ENCODE measurements around the gene ZNHIT2.

ZNHIT2 gene

GRCh38 chr11:65085446-65085845 is 32.1 kb downstream of the ZNHIT2 start:
- no peak for DNase-seq
- WGBS (ENCODE audit: extremely low coverage, insufficient coverage, insufficient read length): no CpG with 5 or more reads among the region's 4 CpGs

GRCh38 chr11:65084598-65085375 is 32.7 kb downstream of the ZNHIT2 start:
- Histone ChIP-seq H3K14ac (ENCODE audit: low read length) (peak overlapping the region; percentile 92), H3K79me2 (ENCODE audit: control insufficient read depth, insufficient read depth, low read length, poor library complexity) (peaks cover 12% of the 10 kb centered on the region), H3K18ac (ENCODE audit: low read length) (peak overlapping the region; percentile 94), H3K23ac (ENCODE audit: low read length) (no peak overlapping the region), H2AK5ac (ENCODE audit: low read length) (peak overlapping the region; percentile 100), H4K91ac (ENCODE audit: low read depth, low read length) (peak overlapping the region; percentile 87), H4K12ac (ENCODE audit: low read depth, low read length) (peak overlapping the region; percentile 95), H3K27ac (ENCODE audit: low read depth, low read length) (peak overlapping the region; percentile 88), H3K4me2 (ENCODE audit: low read length) (peak overlapping the region; percentile 71), H3K79me1 (ENCODE audit: low read length) (peaks cover 9% of the 10 kb centered on the region), H2AFZ (ENCODE audit: insufficient read depth, low read length, poor library complexity) (peak overlapping the region; percentile 56), H2BK12ac (ENCODE audit: low read length) (peak overlapping the region; percentile 30), H3K9me3 (ENCODE audit: insufficient read depth, low read depth, low read length) (no peaks in the 10 kb centered on the region), H3K36me3 (ENCODE audit: control insufficient read depth in 1 of 2, insufficient read depth in 2 of 2, low read length in 2 of 2) (peaks cover 36 to 59% of the 10 kb centered on the region in 2 experiments), H2BK120ac (ENCODE audit: insufficient read depth, low read length, poor library complexity) (peak overlapping the region; percentile 18), H3K4me3 (ENCODE audit: low read depth, low read length) (peak overlapping the region; percentile 97), H3K4me1 (ENCODE audit: control insufficient read depth in 1 of 2, insufficient read depth in 2 of 2, low read length in 2 of 2) (peaks cover 10 to 11% of the 10 kb centered on the region in 2 experiments), H3K4ac (ENCODE audit: low read depth, low read length) (peak overlapping the region; percentile 98), H3K9ac (ENCODE audit: low read length) (peak overlapping the region; percentile 82), H3K27me3 (ENCODE audit: insufficient read depth, low read length) (no peaks in the 10 kb centered on the region), H2BK5ac (ENCODE audit: low read depth, low read length, poor library complexity) (peak overlapping the region; percentile 81), H4K8ac (ENCODE audit: low read depth, low read length) (peak overlapping the region; percentile 95)
- WGBS (ENCODE audit: extremely low coverage, insufficient coverage, insufficient read length): no CpG with 5 or more reads among the region's 23 CpGs
- DNase-seq: no peak

More at GRCh38 chr11:65085446-65085845, 32.1 kb downstream of the ZNHIT2 start:
- Histone ChIP-seq H3K4ac (ENCODE audit: low read depth, low read length) (no peak overlapping the region), H2BK5ac (ENCODE audit: low read depth, low read length, poor library complexity) (no peak overlapping the region), H3K18ac (ENCODE audit: low read length) (no peak overlapping the region), H3K27me3 (ENCODE audit: insufficient read depth, low read length) (no peaks in the 10 kb centered on the region), H3K9ac (ENCODE audit: low read length) (no peak overlapping the region), H2AK5ac (ENCODE audit: low read length) (no peak overlapping the region), H4K91ac (ENCODE audit: low read depth, low read length) (no peak overlapping the region), H3K14ac (ENCODE audit: low read length) (no peak overlapping the region), H4K12ac (ENCODE audit: low read depth, low read length) (no peak overlapping the region), H3K79me1 (ENCODE audit: low read length) (peaks cover 9% of the 10 kb centered on the region), H2BK120ac (ENCODE audit: insufficient read depth, low read length, poor library complexity) (no peak overlapping the region), H3K79me2 (ENCODE audit: control insufficient read depth, insufficient read depth, low read length, poor library complexity) (peaks cover 12% of the 10 kb centered on the region), H2BK12ac (ENCODE audit: low read length) (no peak overlapping the region), H2AFZ (ENCODE audit: insufficient read depth, low read length, poor library complexity) (no peak overlapping the region), H3K4me2 (ENCODE audit: low read length) (peak overlapping the region; percentile 9), H3K9me3 (ENCODE audit: insufficient read depth, low read depth, low read length) (no peaks in the 10 kb centered on the region), H3K4me1 (ENCODE audit: control insufficient read depth in 1 of 2, insufficient read depth in 2 of 2, low read length in 2 of 2) (peaks cover 10 to 11% of the 10 kb centered on the region in 2 experiments), H4K8ac (ENCODE audit: low read depth, low read length) (no peak overlapping the region), H3K23ac (ENCODE audit: low read length) (no peak overlapping the region), H3K27ac (ENCODE audit: low read depth, low read length) (no peak overlapping the region), H3K4me3 (ENCODE audit: low read depth, low read length) (no peak overlapping the region), H3K36me3 (ENCODE audit: control insufficient read depth in 1 of 2, insufficient read depth in 2 of 2, low read length in 2 of 2) (peaks cover 31 to 55% of the 10 kb centered on the region in 2 experiments)

DNA sequence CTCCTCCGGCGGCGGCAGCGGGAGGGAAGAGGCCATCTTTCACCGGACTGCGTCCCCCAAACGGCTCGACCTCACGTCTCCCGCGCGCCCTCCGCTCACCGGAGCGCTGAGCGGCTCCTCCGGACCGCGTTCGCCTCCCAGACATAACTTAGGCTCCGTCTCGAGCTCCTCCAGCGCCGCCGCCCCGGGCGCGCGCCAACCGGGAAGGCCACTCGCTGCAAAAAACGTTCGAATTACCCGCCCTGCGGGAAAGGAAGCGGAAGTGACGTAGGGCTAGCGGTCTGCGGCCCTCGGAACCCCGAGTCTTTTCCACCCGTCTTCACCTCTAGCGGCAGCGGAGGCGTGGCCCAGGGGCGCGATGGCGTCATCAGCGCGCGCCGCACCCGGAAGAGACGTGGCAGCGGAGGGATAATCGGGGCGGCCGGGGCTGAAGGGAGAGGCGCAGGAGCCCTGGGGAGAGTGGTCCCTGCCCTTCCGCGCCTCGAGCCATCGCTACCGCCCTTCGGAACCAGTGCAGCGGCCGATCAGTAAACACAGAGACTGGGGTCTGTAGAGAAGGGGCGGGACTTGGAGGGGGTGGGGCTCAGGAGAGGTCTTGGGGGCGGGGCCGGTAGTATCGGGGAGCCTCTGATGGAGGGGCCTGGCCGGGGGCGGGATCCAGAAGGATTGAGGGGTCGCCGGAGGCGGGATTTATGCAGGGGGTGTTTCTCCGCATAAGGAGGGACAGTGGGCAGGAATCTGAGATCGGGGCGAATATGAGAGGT is 33.5 kb downstream of the ZNHIT2 start, which contains the start of the genes CDCA5 and ZFPL1:
TSS of gene CDCA5 (minus strand) at position 207 of the 764 bp plus-strand sequence. CDS start at position 145, 62 bp downstream.
TSS of gene ZFPL1 (plus strand) at position 389 of the 764 bp plus-strand sequence. CDS start 477 bp downstream, outside the sequence.
- Histone ChIP-seq H3K36me3 (ENCODE audit: control insufficient read depth in 1 of 2, insufficient read depth in 2 of 2, low read length in 2 of 2) (peaks cover 42 to 58% of the 10 kb centered on the region in 2 experiments), H3K18ac (ENCODE audit: low read length) (peak within 1 kb of the TSS; percentile 94), H3K9me3 (ENCODE audit: insufficient read depth, low read depth, low read length) (no peaks in the 10 kb centered on the region), H3K23ac (ENCODE audit: low read length) (no peak within 1 kb of the TSS), H2BK120ac (ENCODE audit: insufficient read depth, low read length, poor library complexity) (peak within 1 kb of the TSS; percentile 63), H3K9ac (ENCODE audit: low read length) (peak within 1 kb of the TSS; percentile 82), H3K27me3 (ENCODE audit: insufficient read depth, low read length) (no peaks in the 10 kb centered on the region), H2AFZ (ENCODE audit: insufficient read depth, low read length, poor library complexity) (peak within 1 kb of the TSS; percentile 87), H4K91ac (ENCODE audit: low read depth, low read length) (peak within 1 kb of the TSS; percentile 89), H3K4me2 (ENCODE audit: low read length) (peak within 1 kb of the TSS; percentile 73), H3K79me2 (ENCODE audit: control insufficient read depth, insufficient read depth, low read length, poor library complexity) (peaks cover 12% of the 10 kb centered on the region), H2BK12ac (ENCODE audit: low read length) (peak within 1 kb of the TSS; percentile 30), H3K79me1 (ENCODE audit: low read length) (peaks cover 9% of the 10 kb centered on the region), H3K27ac (ENCODE audit: low read depth, low read length) (peak within 1 kb of the TSS; percentile 88), H3K4ac (ENCODE audit: low read depth, low read length) (peak within 1 kb of the TSS; percentile 98), H3K14ac (ENCODE audit: low read length) (peak within 1 kb of the TSS; percentile 92), H4K12ac (ENCODE audit: low read depth, low read length) (peak within 1 kb of the TSS; percentile 95), H3K4me3 (ENCODE audit: low read depth, low read length) (peak within 1 kb of the TSS; percentile 97), H2BK5ac (ENCODE audit: low read depth, low read length, poor library complexity) (peak within 1 kb of the TSS; percentile 81), H2AK5ac (ENCODE audit: low read length) (peak within 1 kb of the TSS; percentile 100), H3K4me1 (ENCODE audit: control insufficient read depth in 1 of 2, insufficient read depth in 2 of 2, low read length in 2 of 2) (peaks cover 10 to 11% of the 10 kb centered on the region in 2 experiments), H4K8ac (ENCODE audit: low read depth, low read length) (peak within 1 kb of the TSS; percentile 95)
- peak; percentile 94 to 98 for DNase-seq
- no CpG with 5 or more reads among the region's 79 CpGs for WGBS (ENCODE audit: extremely low coverage, insufficient coverage, insufficient read length)

DNA sequence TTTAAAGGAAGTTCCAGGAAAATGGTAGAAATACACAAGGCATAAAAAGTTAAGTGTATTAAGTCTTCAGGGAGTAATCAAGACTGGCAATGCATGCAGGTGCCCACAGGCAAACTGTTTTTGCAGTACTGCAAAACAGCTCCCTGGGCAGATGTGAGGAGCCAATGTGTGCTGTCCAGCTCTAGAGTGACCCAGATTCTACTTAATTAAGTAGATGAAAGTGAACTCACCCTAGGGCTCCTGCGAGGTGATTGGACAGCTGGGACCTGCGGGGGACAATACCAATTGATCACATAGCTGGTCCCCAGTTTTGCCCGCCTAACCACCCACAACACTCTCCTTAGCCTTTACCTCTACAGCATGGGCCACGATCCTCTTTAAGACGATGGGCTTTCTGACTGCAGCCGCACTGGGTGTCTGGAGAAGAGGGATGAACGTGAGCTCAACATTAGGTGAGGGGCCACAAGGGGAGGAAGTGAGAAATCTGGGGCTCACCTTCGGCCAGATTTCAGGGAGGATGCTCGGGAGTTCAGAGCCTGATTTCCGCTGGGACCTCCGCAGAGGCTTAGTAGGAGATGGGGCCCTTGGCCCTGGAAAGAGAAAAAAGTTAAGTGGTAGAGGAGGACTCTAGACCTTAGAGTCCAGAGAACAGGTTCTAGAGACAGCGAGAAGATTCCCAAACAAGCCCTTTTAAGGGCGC is 34.2 kb downstream of the ZNHIT2 start:
- Histone ChIP-seq H3K27me3 (ENCODE audit: insufficient read depth, low read length) (no peaks in the 10 kb centered on the region), H4K12ac (ENCODE audit: low read depth, low read length) (peak overlapping the region; percentile 85), H3K79me1 (ENCODE audit: low read length) (peaks cover 9% of the 10 kb centered on the region), H3K18ac (ENCODE audit: low read length) (peak overlapping the region; percentile 78), H2BK12ac (ENCODE audit: low read length) (no peak overlapping the region), H3K36me3 (ENCODE audit: control insufficient read depth in 1 of 2, insufficient read depth in 2 of 2, low read length in 2 of 2) (peaks cover 42 to 58% of the 10 kb centered on the region in 2 experiments), H3K4me3 (ENCODE audit: low read depth, low read length) (peak overlapping the region; percentile 97), H2AK5ac (ENCODE audit: low read length) (peak overlapping the region; percentile 74), H3K23ac (ENCODE audit: low read length) (no peak overlapping the region), H4K8ac (ENCODE audit: low read depth, low read length) (peak overlapping the region; percentile 90), H3K9me3 (ENCODE audit: insufficient read depth, low read depth, low read length) (no peaks in the 10 kb centered on the region), H2BK120ac (ENCODE audit: insufficient read depth, low read length, poor library complexity) (peak overlapping the region; percentile 40), H2BK5ac (ENCODE audit: low read depth, low read length, poor library complexity) (peak overlapping the region; percentile 42), H3K14ac (ENCODE audit: low read length) (peak overlapping the region; percentile 77), H3K9ac (ENCODE audit: low read length) (peak overlapping the region; percentile 75), H4K91ac (ENCODE audit: low read depth, low read length) (peak overlapping the region; percentile 71), H2AFZ (ENCODE audit: insufficient read depth, low read length, poor library complexity) (peak overlapping the region; percentile 87), H3K4me2 (ENCODE audit: low read length) (peak overlapping the region; percentile 73), H3K4me1 (ENCODE audit: control insufficient read depth in 1 of 2, insufficient read depth in 2 of 2, low read length in 2 of 2) (peaks cover 10 to 11% of the 10 kb centered on the region in 2 experiments), H3K27ac (ENCODE audit: low read depth, low read length) (peak overlapping the region; percentile 24), H3K79me2 (ENCODE audit: control insufficient read depth, insufficient read depth, low read length, poor library complexity) (peaks cover 12% of the 10 kb centered on the region), H3K4ac (ENCODE audit: low read depth, low read length) (peak overlapping the region; percentile 94)
- no peak for DNase-seq
- WGBS (ENCODE audit: extremely low coverage, insufficient coverage, insufficient read length): no CpG with 5 or more reads among the region's 13 CpGs

Data from trophoblast cell (in vitro differentiated cells and primary cell).